IMR-90 (cell line): ENCODE measurements around the gene TRIM63. TPM values are rescaled to one million over a fixed set of nuclear protein-coding genes. Genes with fewer than 3 reads are reported as not detected.
"Not testable (repeated sequence)": the region's sequence is repeated elsewhere in the genome, so short reads cannot be mapped to it uniquely, and the experiment has no call there.

ENCODE experiments used
- ATAC-seq: fragments of 200-7000 bp; cut with Tn5 transposase; 2 replicates; pipeline ENCODE4 v1.9.1; 2020; ENCODE audit warnings: low read depth, mild to moderate bottlenecking, moderate library complexity
- BruUV-seq: library from RNA; stranded (reverse); fragments of 400-500 nt; replicated peaks from 2 replicates; lab custom pipeline; 2021; lab: Mats Ljungman, UMichigan
- CTCF ChIA-PET: fragments of 300-600 bp; formaldehyde crosslinking; extraction: SDS; loops from one replicate; lab custom pipeline; 2021; ENCODE audit warnings: antibody characterized with exemption; lab: Yijun Ruan, JAX
- POLR2A ChIA-PET: fragments of 300-600 bp; sonication (Branson Sonifier 250); formaldehyde crosslinking; loops from one replicate; lab custom pipeline; 2022; ENCODE audit warnings: antibody characterized with exemption; ENCODE audit not compliant: unreplicated experiment; lab: Charles Lee
- DNase-seq: peaks from one replicate; pipeline ENCODE4 v3.0.0; 2013
- H2AFZ ChIP-seq: replicated peaks from 2 replicates; pipeline ENCODE3; 2013; ENCODE audit warnings: low read length, mild to moderate bottlenecking; ENCODE audit not compliant: poor library complexity
- H2AK5ac ChIP-seq: 2 replicates; pipeline ENCODE4 v1.6.1; 2013; ENCODE audit warnings: low read depth, low read length, inconsistent platforms
- H2AK9ac ChIP-seq: replicated peaks from 2 replicates; pipeline ENCODE3; 2013; ENCODE audit warnings: mild to moderate bottlenecking, low read depth, low read length, moderate library complexity; ENCODE audit not compliant: poor library complexity
- H2BK120ac ChIP-seq: 2 replicates; pipeline ENCODE4 v1.6.1; 2013; ENCODE audit warnings: low read depth, low read length, inconsistent platforms
- H2BK15ac ChIP-seq: 3 replicates; pipeline ENCODE4 v1.6.1; 2013; ENCODE audit warnings: low read depth, low read length, inconsistent platforms
- H2BK20ac ChIP-seq: 2 replicates; pipeline ENCODE4 v1.6.1; 2013; ENCODE audit warnings: low read depth, mild to moderate bottlenecking, inconsistent platforms, low read length, moderate library complexity
- H2BK5ac ChIP-seq: 2 replicates; pipeline ENCODE4 v1.6.1; 2013; ENCODE audit warnings: mild to moderate bottlenecking, low read depth, low read length, inconsistent platforms; ENCODE audit not compliant: poor library complexity, severe bottlenecking
- H3K14ac ChIP-seq: replicated peaks from 2 replicates; pipeline ENCODE4 v1.6.1; 2013; ENCODE audit warnings: low read depth, low read length, inconsistent platforms
- H3K18ac ChIP-seq: 2 replicates; pipeline ENCODE4 v1.6.1; 2013; ENCODE audit warnings: low read depth, low read length, control low read depth
- H3K23ac ChIP-seq: 2 replicates; pipeline ENCODE4 v1.6.1; 2013; ENCODE audit warnings: low read depth, low read length, inconsistent platforms
- H3K27ac ChIP-seq: 2 replicates; pipeline ENCODE4 v1.5.1; 2013; ENCODE audit warnings: mild to moderate bottlenecking, control low read depth, low read length; ENCODE audit not compliant: insufficient read depth
- H3K27me3 ChIP-seq: 2 replicates; pipeline ENCODE4 v1.6.1; 2013; ENCODE audit warnings: low read length; ENCODE audit not compliant: control insufficient read depth, insufficient read depth
- H3K36me3 ChIP-seq: 2 replicates; pipeline ENCODE4 v1.6.1; 2013; ENCODE audit warnings: low read length, mixed read lengths; ENCODE audit not compliant: control insufficient read depth, insufficient read depth
- H3K4ac ChIP-seq: 2 replicates; pipeline ENCODE4 v1.6.1; 2013; ENCODE audit warnings: low read depth, low read length, inconsistent platforms
- H3K4me1 ChIP-seq: 2 replicates; pipeline ENCODE4 v1.6.1; 2013; ENCODE audit warnings: low read length, mixed read lengths; ENCODE audit not compliant: control insufficient read depth, insufficient read depth
- H3K4me2 ChIP-seq: 2 replicates; pipeline ENCODE4 v1.6.1; 2013; ENCODE audit warnings: low read depth, mild to moderate bottlenecking, control low read depth, low read length, moderate library complexity
- H3K4me3 ChIP-seq: 2 replicates; pipeline ENCODE4 v1.5.1; 2013; ENCODE audit warnings: low read depth, mild to moderate bottlenecking, control low read depth, low read length, moderate library complexity; ENCODE audit not compliant: insufficient read depth
- H3K56ac ChIP-seq: 2 replicates; pipeline ENCODE4 v1.6.1; 2013; ENCODE audit warnings: low read length, inconsistent platforms; ENCODE audit not compliant: insufficient read depth; ENCODE audit errors: extremely low read depth
- H3K79me1 ChIP-seq, 2 experiments: 2 replicates each; pipeline ENCODE4 v1.6.1; 2013; ENCODE audit warnings: low read length in 2 of 2, inconsistent platforms in 1 of 2, low read depth in 1 of 2
- H3K9ac ChIP-seq: 2 replicates; pipeline ENCODE4 v1.6.1; 2013; ENCODE audit warnings: low read depth, low read length, control low read depth
- H3K9me1 ChIP-seq: 2 replicates; pipeline ENCODE4 v1.6.1; 2013; ENCODE audit warnings: low read length, inconsistent platforms; ENCODE audit not compliant: insufficient read depth
- H3K9me3 ChIP-seq: 2 replicates; pipeline ENCODE4 v1.6.1; 2013; ENCODE audit warnings: low read length; ENCODE audit not compliant: control insufficient read depth, insufficient read depth
- H4K20me1 ChIP-seq: 2 replicates; pipeline ENCODE4 v1.6.1; 2013; ENCODE audit warnings: low read length, inconsistent platforms; ENCODE audit not compliant: insufficient read depth
- H4K5ac ChIP-seq: 2 replicates; pipeline ENCODE4 v1.6.1; 2013; ENCODE audit warnings: mild to moderate bottlenecking, low read depth, low read length, control low read depth
- H4K8ac ChIP-seq, 2 experiments: 2 replicates each; pipeline ENCODE4 v1.6.1; 2013; ENCODE audit warnings: low read depth in 2 of 2, low read length in 2 of 2, control low read depth in 1 of 2, inconsistent platforms in 1 of 2
- H4K91ac ChIP-seq: 2 replicates; pipeline ENCODE4 v1.6.1; 2013; ENCODE audit warnings: low read depth, low read length, inconsistent platforms; ENCODE audit not compliant: insufficient read depth
- WGBS, 2 experiments: methylation state at CpG; one replicate each; pipeline versions ENCODE4 v1.1.5 to v1.1.7; 2013; ENCODE audit warnings: missing lambda C conversion rate in 2 of 2; ENCODE audit not compliant: insufficient read length in 1 of 2; ENCODE audit errors: extremely low coverage in 2 of 2; 5-methylcytosine and 5-hydroxymethylcytosine counted together
- dilution Hi-C: fragments of 300-500 bp; cut with HindIII; formaldehyde crosslinking; loops from one replicate; pipeline ENCODE4 v1.14.3; 2018; ENCODE audit warnings: low sequenced_read_pairs; ENCODE audit not compliant: unreplicated experiment
- in situ Hi-C: fragments of 300-500 bp; cut with MboI; formaldehyde crosslinking; loops from 3 replicates; pipeline ENCODE4 v1.14.3; 2019; ENCODE audit warnings: low sequenced_read_pairs, inconsistent platforms, mixed read lengths
- intact Hi-C: fragments of 100-400 bp; cut with micrococcal nuclease; formaldehyde crosslinking; loops from 2 replicates; pipeline ENCODE4 v1.10.0; 2022
- polyA plus RNA-seq, 3 experiments: library from polyadenylated mRNA; depleted of rRNA; stranded (reverse); fragments of >200 nt; gene quantifications; 2 replicates each; pipeline ENCODE4 v1.2.3, GENCODE V29; 2012; ENCODE audit warnings: low replicate concordance in 1 of 3
- total RNA-seq: library from RNA; depleted of rRNA; stranded (reverse); fragments of >200 nt; gene quantifications from 2 replicates; pipeline ENCODE4 v1.2.3, GENCODE V29; 2012

The TRIM63 gene
- total and polyA plus RNA-seq, 2 of the 4 experiments (the other 2 are of a cell fraction): not detected

DNA sequence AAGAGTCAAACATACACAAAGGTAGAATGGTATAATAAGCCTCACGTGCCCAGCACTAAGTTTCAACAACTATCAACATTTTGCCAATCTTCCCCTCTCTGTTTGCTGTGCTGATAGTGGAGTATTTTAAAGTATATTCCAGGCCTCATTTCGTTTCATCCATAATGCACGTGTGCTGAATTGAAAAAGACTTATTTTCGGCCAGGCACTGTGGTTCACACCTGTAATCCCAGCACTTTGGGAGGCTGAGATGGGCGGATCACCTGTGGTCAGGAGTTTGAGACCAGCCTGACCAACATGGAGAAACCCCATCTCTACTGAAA, 37.8 kb upstream of the TRIM63 start:
- H3K4me3 ChIP-seq, H3K18ac ChIP-seq, H2BK15ac ChIP-seq, H3K23ac ChIP-seq, H3K9ac ChIP-seq, H3K9me1 ChIP-seq, H3K14ac ChIP-seq, H2AFZ ChIP-seq, H4K8ac ChIP-seq, H4K20me1 ChIP-seq, CTCF ChIA-PET, H2BK20ac ChIP-seq, H3K56ac ChIP-seq, H2AK9ac ChIP-seq, H3K4ac ChIP-seq, H3K4me2 ChIP-seq, H2BK5ac ChIP-seq, H3K79me1 ChIP-seq, H3K36me3 ChIP-seq, DNase-seq, BruUV-seq, H2AK5ac ChIP-seq, H2BK120ac ChIP-seq, H4K91ac ChIP-seq, H3K9me3 ChIP-seq, ATAC-seq, H3K27ac ChIP-seq, H3K4me1 ChIP-seq, H3K27me3 ChIP-seq, dilution Hi-C loops, H4K5ac ChIP-seq: not testable (repeated sequence)
- POLR2A ChIA-PET: interaction anchor here (0.5 kb wide), 1 partner anchor 124 kb away, joined by 5 read pairs; no protein-coding TSS in a partner anchor
- intact Hi-C loops: loop anchor here (1.0 to 10.0 kb wide), 7 partner anchors 40 to 312 kb away; partner anchors contain the start of gene CEP85
- in situ Hi-C loops: loop anchor here (5.0 kb wide), 1 partner anchor 42 kb away; no protein-coding TSS in a partner anchor
- no CpG with 5 or more reads among the region's 5 CpGs for WGBS, 2 experiments
